ENCODE results near the gene UTP3.
"Not testable (repeated sequence)": the region's sequence is repeated elsewhere in the genome, so short reads cannot be mapped to it uniquely, and the experiment has no call there.

The UTP3 gene

GRCh38 chr4:70687821-70688794 is at the start of gene UTP3:
Gene UTP3, plus strand, starts transcription at chr4:70688532. Its CDS starts 146 bp downstream, at chr4:70688678.
- DNase-seq (ENCODE audit: low read depth in 1 of 2, low spot score in 1 of 2): peak; percentile 87 to 91

- DNase-seq (ENCODE audit: low read depth in 1 of 2, low spot score in 1 of 2): no peak
These were observed 48.1 kb upstream of the UTP3 start for GRCh38 chr4:70640192-70640591.

- DNase-seq (ENCODE audit: low read depth in 1 of 2, low spot score in 1 of 2): not testable (repeated sequence)
These were observed 37.6 kb upstream of the UTP3 start for GRCh38 chr4:70650741-70651140.

- no peak for DNase-seq (ENCODE audit: low read depth in 1 of 2, low spot score in 1 of 2)
These were observed 36.3 kb upstream of the UTP3 start for GRCh38 chr4:70651864-70652506.

GRCh38 chr4:70654605-70655011 is 33.7 kb upstream of the UTP3 start:
- DNase-seq (ENCODE audit: low read depth in 1 of 2, low spot score in 1 of 2): no peak

- DNase-seq (ENCODE audit: low read depth in 1 of 2, low spot score in 1 of 2): no peak
These were observed 31.0 kb upstream of the UTP3 start for GRCh38 chr4:70657326-70657725.

GRCh38 chr4:70658418-70658817 is 29.9 kb upstream of the UTP3 start:
- no peak for DNase-seq (ENCODE audit: low read depth in 1 of 2, low spot score in 1 of 2)

GRCh38 chr4:70660106-70660505 is 28.2 kb upstream of the UTP3 start:
- no peak for DNase-seq (ENCODE audit: low read depth in 1 of 2, low spot score in 1 of 2)

GRCh38 chr4:70661309-70661922 is 26.9 kb upstream of the UTP3 start:
- DNase-seq (ENCODE audit: low read depth in 1 of 2, low spot score in 1 of 2): not testable (repeated sequence)

GRCh38 chr4:70666369-70666768 is 22.0 kb upstream of the UTP3 start, which contains the start of gene JCHAIN:
Gene JCHAIN, minus strand, starts transcription at chr4:70666508. Its CDS starts 18 bp downstream, at chr4:70666490.
- DNase-seq (ENCODE audit: low read depth in 1 of 2, low spot score in 1 of 2): no peak

GRCh38 chr4:70667740-70668535 is 20.4 kb upstream of the UTP3 start:
- DNase-seq (ENCODE audit: low read depth in 1 of 2, low spot score in 1 of 2): no peak

GRCh38 chr4:70670332-70671014 is 17.9 kb upstream of the UTP3 start:
- no peak for DNase-seq (ENCODE audit: low read depth in 1 of 2, low spot score in 1 of 2)

GRCh38 chr4:70671091-70671490 is 17.2 kb upstream of the UTP3 start:
- DNase-seq (ENCODE audit: low read depth in 1 of 2, low spot score in 1 of 2): no peak

- DNase-seq (ENCODE audit: low read depth in 1 of 2, low spot score in 1 of 2): no peak
These were observed 14.1 kb upstream of the UTP3 start for GRCh38 chr4:70674191-70674590.

- DNase-seq (ENCODE audit: low read depth in 1 of 2, low spot score in 1 of 2): no peak
These were observed 13.6 kb upstream of the UTP3 start for GRCh38 chr4:70674731-70675130.

- no peak for DNase-seq (ENCODE audit: low read depth in 1 of 2, low spot score in 1 of 2)
These were observed 11.7 kb upstream of the UTP3 start for GRCh38 chr4:70676554-70677090.

- DNase-seq (ENCODE audit: low read depth in 1 of 2, low spot score in 1 of 2): no peak
These were observed 9.8 kb upstream of the UTP3 start for GRCh38 chr4:70678383-70678999.

GRCh38 chr4:70680934-70681333 is 7.4 kb upstream of the UTP3 start:
- no peak for DNase-seq (ENCODE audit: low read depth in 1 of 2, low spot score in 1 of 2)

- no peak for DNase-seq (ENCODE audit: low read depth in 1 of 2, low spot score in 1 of 2)
These were observed 6.6 kb upstream of the UTP3 start for GRCh38 chr4:70681704-70682103.

GRCh38 chr4:70682142-70682541 is 6.2 kb upstream of the UTP3 start:
- not testable (repeated sequence) for DNase-seq (ENCODE audit: low read depth in 1 of 2, low spot score in 1 of 2)

All from stimulated activated CD4-positive, alpha-beta T cell treated with anti-CD3 and anti-CD28 coated beads, Interleukin-15, amount 100 ng/mL, for 1 hour (primary cell).